HG02571 (cell line): ENCODE data around the gene ENOPH1.

ENCODE experiments used
- ATAC-seq: cut with Tn5 transposase; IDR thresholded peaks from one replicate; pipeline ENCODE4 v1.9.1; 2021; ENCODE audit warnings: mild to moderate bottlenecking, moderate library complexity; ENCODE audit not compliant: unreplicated experiment

ENOPH1 gene

DNA sequence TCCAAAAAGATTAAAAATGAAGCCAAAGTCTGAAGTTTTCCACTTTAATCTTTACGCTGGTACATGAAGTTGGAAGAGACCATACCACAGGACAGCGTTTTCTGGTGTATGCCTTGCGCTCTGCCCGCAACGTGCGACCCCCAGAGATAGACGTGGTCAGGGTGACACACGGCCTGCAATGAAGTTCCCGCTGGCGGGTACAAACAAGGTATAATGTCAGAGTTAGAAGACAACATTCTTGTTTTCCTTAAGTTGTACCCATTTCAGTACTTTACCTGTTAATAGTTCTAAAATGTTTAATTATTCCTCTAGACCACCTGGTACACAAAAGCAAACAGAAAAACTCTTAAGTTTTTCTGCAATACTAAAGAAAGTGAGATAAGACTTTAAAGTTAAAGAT is 4.9 kb upstream of the ENOPH1 start:
- no peak for ATAC-seq

DNA sequence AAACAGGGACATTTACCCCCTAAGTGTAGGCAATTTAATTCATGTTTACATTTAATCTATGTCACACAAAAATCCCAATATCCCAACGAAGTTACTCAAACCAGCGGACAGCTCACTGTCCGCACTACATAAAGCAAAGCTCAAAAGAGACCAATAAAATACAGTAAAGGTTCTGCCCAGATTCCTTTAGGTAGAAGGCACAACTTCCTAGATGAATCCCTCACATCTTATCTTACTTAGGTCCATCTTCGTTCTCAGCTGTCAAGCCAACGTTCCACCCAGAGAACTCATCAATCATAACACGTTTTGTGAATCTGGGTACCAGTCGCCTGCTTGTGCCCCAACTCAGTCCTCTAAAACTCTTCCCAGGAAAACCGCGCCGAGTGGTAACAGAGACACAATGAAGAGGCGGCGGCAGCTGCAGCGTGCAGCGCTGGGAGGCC is 1.8 kb upstream of the ENOPH1 start:
- no peak for ATAC-seq

DNA sequence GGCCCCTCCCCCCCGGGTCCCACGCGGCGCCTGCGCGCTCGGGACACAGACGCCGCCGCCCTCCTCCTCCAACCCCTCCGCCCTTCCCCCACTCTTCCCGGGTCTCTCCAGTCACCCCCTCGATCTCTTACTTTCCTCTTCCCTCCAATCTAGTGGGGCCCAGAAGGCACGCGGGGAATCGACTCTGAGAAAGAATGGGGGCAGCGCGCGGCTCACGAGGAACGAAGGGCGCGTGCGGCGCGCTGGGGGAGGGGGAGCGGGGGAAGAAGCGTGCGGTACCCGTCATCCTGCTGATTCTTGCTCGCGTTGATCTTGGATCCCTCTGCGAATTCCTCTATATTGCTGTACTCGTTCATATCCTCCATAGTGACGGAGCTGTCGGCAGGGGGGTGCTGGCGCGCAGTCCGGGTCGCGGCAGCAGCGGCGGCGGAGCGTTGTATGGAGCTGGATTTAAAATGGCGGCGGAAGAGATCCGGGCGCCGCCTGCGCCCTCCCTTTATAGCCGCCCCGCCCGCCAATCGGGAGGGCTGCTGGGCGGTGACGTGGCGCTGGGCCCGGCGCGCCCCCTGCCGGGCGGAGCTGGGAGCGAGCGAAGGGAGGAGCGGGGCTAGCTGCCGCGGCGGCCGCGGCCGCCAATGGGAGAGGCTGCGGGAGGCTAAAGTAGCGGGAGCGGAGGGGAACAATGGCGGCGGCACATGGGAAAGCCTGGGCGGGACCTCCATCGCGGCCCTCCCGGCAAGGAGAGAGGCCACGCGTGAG is 1.2 kb upstream of the ENOPH1 start:
- ATAC-seq, result peak; percentile 45

DNA sequence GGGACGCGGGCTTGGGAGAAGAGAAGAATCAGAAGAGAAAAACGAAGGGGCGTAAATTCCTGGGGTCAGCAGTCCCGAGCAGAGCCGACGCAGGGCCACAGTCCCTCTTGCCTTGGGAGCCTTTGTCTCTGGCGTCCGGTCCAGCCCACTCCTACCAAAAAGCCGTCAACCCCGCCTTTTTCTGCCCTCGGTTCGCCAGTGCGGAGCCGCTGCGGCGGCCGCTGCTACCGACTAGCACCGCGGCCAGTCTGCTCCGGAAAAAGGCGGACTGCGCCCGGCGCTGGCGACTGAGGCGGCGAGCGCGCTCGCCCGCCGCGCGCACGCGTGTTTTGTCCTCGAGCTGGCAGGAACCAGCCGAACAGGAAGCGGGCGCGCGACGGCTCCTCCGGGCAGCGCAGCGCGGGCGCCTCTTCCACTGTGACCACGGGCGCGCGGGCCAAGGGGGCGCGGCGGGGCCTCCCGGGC is 630 bp upstream of the ENOPH1 start:
- peak; percentile 7 for ATAC-seq

DNA sequence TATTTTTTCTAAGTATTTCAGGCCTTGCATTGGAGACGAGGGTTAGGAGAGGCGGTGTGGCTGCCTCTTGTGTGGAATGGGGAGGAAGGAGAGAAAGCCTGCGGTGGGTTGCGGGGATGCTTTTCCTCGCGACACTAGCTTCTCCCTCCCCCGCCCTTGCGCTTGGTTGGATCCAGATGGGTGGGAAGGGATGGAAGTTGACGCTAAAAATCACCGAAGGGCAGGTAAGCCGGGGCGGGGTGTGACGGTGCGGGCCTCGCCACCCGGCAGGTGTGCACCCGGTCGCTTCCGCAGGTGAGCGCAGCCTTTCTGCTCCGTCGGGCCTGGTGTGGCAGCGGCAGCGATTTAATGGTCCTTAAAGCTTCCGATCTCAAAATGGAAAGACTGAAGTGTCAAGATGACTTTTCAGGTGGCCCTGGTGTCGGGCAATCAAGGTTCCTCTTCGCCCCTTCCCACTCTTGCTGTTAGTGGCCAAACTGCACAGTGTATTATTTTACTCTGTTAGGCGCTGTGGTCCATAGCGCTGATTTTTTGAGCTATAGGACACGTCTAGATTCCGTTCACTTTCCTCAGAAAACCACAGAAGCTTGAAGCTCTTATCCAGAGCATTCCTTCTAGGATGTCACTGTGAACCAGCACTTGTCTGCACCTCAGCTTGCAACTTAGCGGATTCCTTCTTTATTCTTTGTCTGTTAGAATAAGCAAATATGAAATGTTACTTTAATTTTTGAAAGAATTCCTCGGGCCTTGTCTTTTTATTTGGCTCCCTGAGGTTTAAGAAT is 765 bp downstream of the ENOPH1 start:
- ATAC-seq, result no peak

DNA sequence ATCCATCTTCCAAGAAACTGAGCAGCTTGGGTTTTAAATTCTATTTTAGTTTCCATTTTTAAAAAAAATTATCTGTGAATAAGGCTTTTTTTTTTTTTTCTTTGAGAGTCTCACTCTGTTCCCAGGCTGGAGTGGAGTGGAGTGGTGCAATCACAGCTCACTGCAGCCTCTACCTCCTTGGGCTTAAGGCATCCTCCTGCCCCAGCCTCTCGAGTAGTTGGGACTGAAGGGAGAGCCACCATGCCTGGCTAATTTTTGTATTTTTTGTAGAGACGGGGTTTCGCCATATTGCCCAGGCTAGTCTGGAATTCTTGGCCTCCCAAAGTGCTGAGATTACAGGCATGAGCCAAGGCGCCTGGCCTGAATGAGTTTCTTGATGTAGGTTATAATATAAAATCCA is 1.4 kb downstream of the ENOPH1 start:
- no peak for ATAC-seq

DNA sequence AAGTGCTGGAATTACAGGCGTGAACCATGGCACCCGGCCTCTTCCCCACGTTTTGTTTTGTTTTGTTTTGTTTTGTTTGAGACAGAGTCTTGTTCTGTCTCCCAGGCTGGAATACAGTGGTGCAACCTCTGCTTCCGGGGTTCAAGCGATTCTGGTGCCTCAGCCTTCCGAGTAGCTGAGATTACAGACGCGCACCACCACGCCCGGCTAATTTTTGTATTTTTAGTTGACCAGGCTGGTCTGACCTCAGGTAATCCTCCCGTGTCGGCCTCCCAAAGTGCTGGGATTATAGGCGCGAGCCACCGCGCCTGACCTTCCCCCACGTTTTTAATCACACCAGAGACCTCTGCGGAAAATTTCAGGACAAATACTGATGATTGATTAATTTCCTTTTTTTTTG is 2.2 kb downstream of the ENOPH1 start:
- no peak for ATAC-seq

DNA sequence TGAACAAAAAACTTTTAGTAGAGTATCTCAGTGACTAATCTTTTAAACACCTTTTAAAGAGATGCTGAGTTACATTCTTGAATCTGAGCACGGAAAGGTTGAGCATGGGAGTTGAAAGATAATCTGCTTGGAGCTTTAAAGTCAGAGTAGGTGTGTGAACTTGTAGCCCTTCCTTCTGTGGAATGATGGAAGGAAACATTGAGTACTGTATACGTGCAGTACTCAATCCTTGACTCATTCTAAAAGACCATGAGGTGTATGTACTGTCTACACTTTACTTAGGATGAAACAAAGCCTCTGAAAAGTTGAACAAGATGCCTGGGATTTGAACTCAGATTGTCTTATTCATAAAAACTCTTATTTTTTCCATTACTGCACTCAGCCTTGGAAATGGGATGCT is 3.4 kb downstream of the ENOPH1 start:
- no peak for ATAC-seq

DNA sequence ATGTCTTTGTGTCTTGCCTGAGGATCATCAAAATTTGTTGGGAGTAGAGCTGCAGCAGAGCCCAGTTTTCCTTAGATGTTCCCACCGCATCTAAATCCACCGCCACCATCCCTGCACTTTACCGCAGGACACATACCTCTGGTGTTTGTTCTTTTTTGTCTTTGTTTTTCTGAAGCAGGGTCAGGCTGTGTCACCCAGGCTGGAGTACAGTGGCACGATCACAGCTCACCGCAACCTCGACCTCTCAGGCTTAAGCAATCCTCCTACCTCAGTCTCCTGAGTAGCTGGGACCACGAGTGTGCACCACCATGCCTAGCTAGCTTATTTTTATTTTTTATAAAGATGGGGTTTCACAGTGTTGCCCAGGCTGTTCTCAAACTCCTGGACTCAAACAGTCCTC is 4.6 kb downstream of the ENOPH1 start:
- no peak for ATAC-seq

DNA sequence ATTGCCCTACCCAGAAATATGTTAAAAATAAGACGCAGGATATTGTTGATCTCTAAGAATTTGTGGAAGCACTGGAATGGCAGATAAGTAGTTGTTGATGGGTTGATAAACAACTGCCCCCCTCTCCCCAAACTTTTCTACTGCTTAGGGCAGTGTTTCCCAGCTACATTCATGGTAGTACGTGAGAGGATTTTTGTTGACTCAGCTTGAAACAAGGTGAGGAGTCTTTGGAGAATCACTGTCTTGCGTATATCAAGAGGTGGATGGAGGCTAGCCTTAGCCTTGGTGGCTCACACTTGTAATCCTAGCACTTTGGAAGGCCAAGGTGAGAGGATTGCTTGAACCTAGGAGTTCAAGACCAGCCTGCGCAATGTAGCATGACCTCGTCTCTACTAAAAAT is 5.7 kb downstream of the ENOPH1 start:
- no peak for ATAC-seq

DNA sequence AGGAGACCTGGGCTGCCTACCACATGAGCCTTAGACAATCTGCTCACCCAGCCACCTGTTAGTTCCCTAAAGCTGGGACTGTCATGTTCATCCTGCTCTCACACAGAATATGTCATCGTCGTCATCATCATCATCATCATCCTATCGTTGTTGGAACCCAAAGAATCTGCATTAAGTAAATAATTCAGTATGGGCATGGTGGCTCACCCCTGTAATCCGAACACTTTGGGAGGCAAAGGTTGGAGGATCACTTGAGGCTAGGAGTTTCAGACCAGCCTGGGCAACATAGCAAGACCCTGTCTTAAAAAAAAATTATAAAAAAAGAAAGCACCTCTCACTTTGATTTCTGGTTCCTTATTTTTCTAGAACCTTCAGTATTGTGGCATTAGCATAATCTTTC is 6.4 kb downstream of the ENOPH1 start:
- ATAC-seq, result no peak

DNA sequence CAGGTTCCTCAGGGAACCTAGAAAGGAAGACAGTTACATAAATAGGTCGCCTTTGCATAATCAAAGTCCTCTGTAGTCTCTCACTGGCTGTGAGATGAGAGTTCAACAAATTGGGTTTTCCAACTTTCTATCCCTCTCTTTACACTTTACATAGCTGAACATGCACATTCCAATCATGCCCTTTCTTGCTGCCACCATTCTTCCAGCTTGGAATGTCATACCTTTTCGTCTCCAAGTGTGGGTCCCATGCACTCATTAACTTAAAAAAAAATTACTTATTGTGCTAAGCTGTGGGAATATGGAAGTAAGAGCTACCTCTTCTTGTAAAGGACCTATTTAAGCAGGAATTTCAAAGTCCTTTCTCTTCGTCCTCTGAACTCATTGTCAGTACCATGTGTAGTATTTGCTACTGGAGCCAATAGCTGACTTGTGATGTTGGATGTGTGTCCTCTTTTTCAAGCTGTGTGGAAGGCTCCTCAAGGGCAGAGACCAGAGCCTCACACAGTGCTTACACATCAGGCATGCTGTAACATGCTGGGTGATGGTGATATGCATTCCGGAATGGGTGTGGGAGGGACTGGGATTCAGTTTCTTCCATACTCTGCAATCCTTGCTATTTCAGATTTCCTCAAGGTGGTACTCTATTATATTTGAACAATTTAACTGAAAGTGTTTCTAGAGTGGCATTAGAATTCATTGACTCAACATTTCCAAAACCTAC is 7.1 kb downstream of the ENOPH1 start:
- ATAC-seq, result no peak

DNA sequence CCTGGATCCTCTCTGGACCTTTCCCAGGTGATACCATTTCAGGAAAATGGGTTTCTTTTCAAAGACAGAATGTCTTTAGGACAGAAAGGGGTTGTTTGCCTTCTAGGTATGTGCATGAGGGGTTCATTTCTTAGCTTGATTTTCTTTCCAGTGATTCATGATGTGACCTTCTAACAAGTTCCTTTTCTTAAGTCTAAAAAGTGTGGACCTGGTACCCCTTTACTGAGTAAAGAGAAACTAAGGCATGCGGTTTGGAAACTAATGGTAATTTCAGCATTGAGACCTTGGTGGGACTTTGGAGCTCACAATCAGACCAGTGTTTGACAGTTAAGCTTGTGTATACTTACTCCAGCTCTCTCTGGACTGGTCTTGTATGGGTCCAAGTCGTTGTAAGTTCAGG is 8.7 kb downstream of the ENOPH1 start:
- no peak for ATAC-seq

DNA sequence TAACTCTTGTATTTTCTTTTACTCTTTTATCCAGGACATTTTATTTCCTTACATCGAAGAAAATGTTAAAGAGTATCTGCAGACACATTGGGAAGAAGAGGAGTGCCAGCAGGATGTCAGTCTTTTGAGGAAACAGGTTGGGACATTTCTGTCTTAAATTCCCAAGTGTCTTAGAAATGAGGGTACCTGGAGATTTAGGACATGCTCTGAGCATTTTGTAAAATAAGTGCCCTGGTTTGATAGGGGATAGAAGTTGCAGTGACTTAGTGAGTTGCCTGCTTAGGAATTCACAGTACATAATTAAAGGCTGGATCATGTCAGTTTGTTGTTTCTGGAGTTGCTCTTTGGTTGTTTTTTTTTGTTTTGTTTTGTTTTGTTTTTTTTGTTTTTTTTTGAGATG is 17.5 kb downstream of the ENOPH1 start:
- ATAC-seq, result no peak

DNA sequence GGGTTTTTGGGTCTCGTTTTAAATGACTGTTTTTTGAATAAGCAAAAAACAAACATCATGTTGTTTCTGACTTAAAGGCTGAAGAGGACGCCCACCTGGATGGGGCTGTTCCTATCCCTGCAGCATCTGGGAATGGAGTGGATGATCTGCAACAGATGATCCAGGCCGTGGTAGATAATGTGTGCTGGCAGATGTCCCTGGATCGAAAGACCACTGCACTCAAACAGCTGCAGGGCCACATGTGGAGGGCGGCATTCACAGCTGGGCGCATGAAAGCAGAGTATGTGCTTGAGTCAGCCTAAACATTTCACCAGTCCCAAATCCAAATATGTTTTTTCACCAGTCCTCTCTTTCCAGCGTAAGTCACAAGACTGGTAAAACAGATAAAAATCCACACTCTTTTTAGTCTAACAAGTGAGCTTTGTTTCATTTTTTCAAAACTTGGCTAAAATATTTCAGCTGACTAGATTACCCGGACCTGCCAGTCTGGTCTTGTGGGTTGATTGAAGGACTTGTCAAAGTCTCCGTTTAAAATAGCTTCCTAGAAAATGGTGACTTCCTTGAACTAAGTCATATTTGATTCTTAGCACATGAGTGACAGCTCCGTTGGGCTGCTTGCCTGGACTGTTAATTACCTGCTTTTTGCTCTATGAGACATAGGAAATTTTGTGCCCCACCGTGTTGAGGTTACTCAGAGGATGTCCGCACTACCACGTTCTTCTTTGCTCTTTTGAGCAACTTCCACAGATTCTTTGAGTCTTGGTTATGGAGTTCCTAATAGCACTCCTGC is 20.8 kb downstream of the ENOPH1 start:
- ATAC-seq, result no peak

DNA sequence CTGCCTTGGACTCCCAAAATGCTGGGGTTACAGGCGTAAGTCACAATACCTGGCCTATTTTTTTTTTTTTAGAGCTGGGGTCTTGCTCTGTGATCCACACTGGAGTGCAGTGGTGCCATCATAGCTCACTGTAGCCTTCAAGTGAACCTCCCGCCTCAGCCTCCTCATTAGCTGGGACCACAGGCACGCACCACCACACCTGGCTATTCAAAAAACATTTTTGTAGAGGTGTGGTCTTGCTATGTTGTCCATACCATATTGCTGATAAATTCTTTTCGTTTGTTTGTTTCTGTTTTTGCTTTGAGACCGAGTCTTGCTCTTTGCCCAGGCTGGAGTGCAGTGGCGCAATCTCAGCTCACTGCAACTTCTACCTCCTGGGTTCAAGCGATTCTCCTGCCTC is 21.6 kb downstream of the ENOPH1 start:
- ATAC-seq, result no peak

DNA sequence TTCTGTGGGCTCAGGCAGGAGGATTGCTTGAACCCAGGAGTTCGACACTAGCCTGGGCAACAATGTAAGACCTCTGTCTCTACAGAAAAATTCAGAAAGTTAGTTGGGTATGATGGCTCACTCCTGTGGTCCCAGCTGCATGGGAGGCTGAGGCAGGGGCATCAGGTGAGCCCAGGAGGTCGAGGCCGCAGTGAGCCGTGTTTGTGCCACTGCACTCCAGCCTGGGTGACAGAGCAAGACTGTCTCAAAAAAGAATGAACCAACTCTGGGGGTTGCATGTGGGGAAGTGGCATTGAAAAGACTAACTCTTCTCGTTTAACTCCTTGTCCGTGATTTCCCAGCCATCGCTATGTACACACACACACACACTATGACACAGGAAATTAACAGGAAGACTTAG is 26.9 kb downstream of the ENOPH1 start:
- ATAC-seq, result no peak

DNA sequence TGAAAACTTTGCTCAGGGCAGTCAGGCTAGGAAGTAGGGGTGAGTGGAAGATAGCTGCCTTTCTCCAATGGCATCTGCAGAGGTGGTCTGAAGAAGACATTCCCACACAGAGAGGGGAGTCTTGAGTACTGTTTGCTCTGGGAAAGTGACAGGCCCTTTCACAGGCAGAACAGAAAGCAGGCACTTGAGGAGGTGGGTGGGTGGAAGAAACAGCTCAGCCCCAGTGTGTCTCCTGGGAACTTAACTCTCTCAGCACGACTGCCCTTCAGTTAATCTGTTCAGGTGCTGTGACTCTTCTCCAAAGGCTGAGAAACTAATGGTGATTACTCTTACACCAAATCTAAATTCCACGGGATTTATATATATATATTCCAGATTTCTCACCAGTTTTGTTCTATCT is 28.3 kb downstream of the ENOPH1 start:
- no peak for ATAC-seq

DNA sequence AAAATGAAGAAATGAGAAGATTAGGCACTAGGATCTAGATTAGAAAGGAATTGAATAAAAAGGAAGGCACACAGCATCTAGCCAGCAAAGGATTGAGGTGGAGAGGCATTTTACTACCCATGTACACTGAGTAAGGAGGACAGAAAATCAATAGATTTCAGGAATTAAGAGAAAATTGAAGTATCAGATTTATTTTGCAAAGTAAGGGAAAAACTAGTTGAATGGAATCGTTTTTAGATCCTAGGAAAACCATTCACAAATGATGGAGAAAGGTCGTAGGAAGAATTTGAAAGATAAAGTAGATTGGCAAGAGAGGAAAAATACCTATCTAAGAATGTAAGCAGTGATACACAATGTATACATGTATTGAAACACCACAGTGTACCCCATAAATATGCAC is 31.3 kb downstream of the ENOPH1 start:
- no peak for ATAC-seq

DNA sequence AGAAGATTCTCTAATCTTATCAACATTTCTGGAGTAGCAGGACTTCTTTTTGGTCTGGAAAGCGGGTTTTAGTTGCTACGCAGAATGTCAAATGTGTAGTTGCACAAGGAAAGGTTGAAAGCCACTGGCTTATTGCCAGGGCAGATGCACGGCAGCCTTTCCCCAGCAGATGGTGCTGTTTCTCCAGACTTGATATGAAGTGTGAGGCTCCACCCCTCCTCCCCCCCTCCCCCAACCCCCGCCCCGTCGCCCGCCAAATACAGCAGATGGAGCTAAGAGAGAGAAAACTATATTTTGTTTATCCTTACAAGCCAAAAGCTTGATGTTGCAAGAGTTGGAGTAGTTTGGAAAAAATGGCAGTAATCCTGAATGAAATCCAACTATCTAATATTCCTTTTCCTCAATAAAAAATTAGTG is 32.0 kb downstream of the ENOPH1 start:
- ATAC-seq, result peak; percentile 77

DNA sequence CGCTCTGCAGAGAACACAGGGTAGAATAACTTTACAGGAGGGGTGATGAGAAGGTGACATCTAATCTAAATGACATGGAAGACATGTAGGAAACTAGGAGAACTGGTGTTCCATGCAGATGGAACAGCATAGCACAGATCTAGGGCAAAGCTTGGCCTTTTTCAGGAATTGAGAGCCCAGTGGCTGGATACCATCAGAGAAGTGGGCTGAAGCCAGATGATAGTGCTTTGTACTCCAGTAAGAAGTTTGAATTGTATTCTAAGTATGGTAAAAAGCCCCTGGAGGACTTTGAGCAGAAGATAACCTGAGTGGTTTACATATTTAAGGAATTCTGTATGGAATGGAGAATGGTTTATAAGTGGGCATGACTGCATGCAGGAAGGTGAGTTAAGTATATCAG is 32.8 kb downstream of the ENOPH1 start:
- ATAC-seq, result no peak
